Fibroblast of mammary gland (primary cell): ENCODE measurements around the gene CD68.
A peak's percentile ranks its signal among the peaks of the same experiment; 100 is the strongest.

Source experiments
- DNase-seq: peaks from one replicate; pipeline ENCODE4 v3.0.0-alpha.2; 2010; ENCODE audit warnings: low read depth
- H3K4me3 ChIP-seq: 2 replicates; pipeline ENCODE4 v1.5.1; 2011; ENCODE audit warnings: low read depth, mild to moderate bottlenecking, low read length, moderate library complexity; ENCODE audit not compliant: control insufficient read depth
- TF ChIP-seq, protein P1 (sequence below): conservative IDR thresholded peaks from 2 replicates; pipeline ENCODE4 v1.5.1; 2011; ENCODE audit warnings: low read depth, low read length, inconsistent platforms; ENCODE audit not compliant: control insufficient read depth, insufficient read depth

Gene CD68

DNA sequence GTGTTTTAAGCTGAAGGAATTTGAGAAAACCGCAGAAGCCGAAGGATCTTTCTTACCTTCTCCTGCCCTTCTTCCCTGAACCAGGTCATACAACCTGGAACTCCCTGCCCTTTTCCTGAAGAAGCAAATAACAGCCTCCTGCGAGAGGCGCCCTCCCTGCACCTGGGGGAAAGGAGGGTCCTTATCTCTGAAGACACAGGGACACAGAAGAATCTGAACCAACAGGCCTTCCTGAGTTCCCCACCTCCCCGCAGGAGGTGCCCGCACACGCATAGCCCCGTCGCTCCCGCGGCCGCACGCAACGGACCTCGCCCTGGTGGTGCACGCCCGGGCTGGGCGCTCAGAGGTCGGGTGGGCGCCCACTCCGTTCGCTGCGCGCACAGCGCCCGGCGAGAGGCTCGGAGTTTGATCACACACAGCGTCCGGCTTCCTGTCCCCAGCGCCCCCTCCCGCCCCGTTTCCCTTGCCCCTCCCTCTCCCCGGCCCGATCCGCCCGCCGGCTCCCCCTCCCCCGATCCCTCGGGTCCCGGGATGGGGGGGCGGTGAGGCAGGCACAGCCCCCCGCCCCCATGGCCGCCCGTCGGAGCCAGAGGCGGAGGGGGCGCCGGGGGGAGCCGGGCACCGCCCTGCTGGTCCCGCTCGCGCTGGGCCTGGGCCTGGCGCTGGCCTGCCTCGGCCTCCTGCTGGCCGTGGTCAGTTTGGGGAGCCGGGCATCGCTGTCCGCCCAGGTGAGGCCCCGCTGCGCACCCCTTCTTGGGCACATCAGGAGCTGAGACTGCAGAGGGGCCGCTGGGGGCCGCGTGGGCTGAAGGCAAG lies 30.6 kb upstream of the CD68 start, which contains the start of gene TNFSF12:
TNFSF12 (plus strand) TSS at position 474 of the 816 bp plus-strand sequence; CDS start at position 570, 96 bp downstream.
- no peak for DNase-seq
- peak within 1 kb of the TSS; percentile 59 for H3K4me3 ChIP-seq
- TF ChIP-seq, protein P1, sequence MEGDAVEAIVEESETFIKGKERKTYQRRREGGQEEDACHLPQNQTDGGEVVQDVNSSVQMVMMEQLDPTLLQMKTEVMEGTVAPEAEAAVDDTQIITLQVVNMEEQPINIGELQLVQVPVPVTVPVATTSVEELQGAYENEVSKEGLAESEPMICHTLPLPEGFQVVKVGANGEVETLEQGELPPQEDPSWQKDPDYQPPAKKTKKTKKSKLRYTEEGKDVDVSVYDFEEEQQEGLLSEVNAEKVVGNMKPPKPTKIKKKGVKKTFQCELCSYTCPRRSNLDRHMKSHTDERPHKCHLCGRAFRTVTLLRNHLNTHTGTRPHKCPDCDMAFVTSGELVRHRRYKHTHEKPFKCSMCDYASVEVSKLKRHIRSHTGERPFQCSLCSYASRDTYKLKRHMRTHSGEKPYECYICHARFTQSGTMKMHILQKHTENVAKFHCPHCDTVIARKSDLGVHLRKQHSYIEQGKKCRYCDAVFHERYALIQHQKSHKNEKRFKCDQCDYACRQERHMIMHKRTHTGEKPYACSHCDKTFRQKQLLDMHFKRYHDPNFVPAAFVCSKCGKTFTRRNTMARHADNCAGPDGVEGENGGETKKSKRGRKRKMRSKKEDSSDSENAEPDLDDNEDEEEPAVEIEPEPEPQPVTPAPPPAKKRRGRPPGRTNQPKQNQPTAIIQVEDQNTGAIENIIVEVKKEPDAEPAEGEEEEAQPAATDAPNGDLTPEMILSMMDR: no peak

DNA sequence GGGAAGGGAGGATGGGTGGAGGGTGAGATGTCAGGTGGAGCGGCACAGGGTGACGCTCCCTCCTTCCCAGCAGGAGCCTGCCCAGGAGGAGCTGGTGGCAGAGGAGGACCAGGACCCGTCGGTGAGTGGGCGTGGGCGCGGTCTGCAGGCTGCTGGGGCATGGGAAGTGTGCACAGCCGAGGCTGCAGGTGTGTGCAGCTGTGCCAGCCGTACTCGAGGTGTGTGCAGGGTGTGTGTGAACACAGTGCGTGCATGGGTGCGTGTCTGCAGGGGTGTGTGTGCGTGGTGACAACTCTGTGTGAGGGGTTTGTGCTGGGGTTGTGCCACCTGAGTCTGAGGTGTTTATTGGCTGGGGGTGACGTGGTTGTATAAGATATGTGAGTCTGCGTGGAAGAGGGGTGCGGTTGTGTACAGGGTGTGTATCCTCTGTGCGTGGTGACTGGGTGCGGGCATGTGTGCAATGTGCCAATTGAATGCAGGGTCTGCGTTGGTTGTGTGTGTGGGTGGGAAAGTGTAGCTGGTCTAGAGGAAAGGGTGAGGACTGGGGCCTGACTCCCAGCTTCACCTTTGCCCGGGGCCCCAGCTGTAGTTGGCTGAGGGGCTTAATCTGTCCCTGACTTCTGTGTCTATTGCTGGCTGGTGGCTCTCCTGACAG lies 29.9 kb upstream of the CD68 start:
- H3K4me3 ChIP-seq: peak overlapping the region; percentile 59
- no peak for DNase-seq
- TF ChIP-seq, protein P1: no peak

GRCh38 chr17:7550344-7550743 lies 29.1 kb upstream of the CD68 start:
- DNase-seq: no peak
- no peak overlapping the region for H3K4me3 ChIP-seq
- TF ChIP-seq, protein P1: no peak

GRCh38 chr17:7551396-7551795 lies 28.0 kb upstream of the CD68 start:
- no peak overlapping the region for H3K4me3 ChIP-seq
- no peak for DNase-seq
- TF ChIP-seq, protein P1: no peak

DNA sequence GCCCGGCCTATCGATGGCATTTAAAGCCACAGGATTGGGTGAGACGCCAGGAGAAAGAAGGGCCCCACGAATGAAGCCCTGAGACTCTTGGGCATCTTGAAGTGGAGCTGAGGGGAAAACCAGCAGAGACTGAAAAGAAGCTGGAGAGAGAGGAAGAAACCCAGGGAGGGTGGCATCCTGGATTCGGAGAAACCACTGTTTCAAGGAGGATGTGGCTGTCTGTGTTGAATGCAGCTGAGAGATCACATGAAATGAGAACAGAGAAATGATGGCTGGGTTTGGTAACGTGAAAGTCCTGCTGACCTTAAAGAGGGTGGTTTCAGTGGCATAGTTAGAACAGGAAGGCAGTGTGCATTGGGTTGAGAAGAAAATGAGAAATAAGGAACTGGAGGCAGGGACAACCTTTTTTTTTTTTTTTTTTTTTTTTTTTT lies 26.8 kb upstream of the CD68 start:
- H3K4me3 ChIP-seq: no peak overlapping the region
- DNase-seq: no peak
- TF ChIP-seq, protein P1: no peak

DNA sequence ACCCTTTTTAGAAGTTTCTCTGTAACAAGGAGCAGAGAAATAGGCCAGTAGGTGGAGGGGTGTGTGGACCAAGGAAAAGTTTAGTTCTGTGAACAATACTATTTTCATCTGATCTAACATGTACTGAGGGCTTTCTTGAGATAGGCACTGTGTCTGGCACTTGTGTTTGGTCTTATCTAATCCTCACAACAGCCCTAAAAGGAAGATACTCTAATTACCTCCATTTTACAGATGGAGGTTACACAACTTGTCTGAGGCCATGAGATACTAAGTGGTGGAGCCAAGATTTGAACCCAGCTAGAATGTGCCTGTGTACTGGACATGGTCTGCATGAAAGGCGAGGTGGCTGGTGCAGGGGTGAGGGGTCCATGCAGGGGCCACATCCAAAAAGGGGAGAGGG lies 26.1 kb upstream of the CD68 start:
- TF ChIP-seq, protein P1: no peak
- no peak for DNase-seq
- H3K4me3 ChIP-seq: no peak overlapping the region
